HG03025 (cell line): ENCODE results near the gene GALNS.
"Not testable (repeated sequence)": the region's sequence is repeated elsewhere in the genome, so short reads cannot be mapped to it uniquely, and the experiment has no call there.

Experiments used
- ATAC-seq: cut with Tn5 transposase; IDR thresholded peaks from one replicate; pipeline ENCODE4 v1.9.1; 2021; ENCODE audit warnings: mild to moderate bottlenecking, moderate library complexity; ENCODE audit not compliant: unreplicated experiment, low FRiP score

The GALNS gene

GRCh38 chr16:88889702-88890352 lies 33.1 kb upstream of the GALNS start:
- ATAC-seq = not testable (repeated sequence)

GRCh38 chr16:88888461-88889387 lies 32.0 kb upstream of the GALNS start:
- no peak for ATAC-seq

- ATAC-seq = no peak
Observed at GRCh38 chr16:88888057-88888456, 31.3 kb upstream of the GALNS start.

GRCh38 chr16:88886845-88887521 lies 30.2 kb upstream of the GALNS start:
- no peak for ATAC-seq

- no peak for ATAC-seq
Observed at GRCh38 chr16:88886420-88886844, 29.7 kb upstream of the GALNS start.

GRCh38 chr16:88885693-88886280 lies 29.0 kb upstream of the GALNS start:
- no peak for ATAC-seq

GRCh38 chr16:88884569-88885271 lies 28.0 kb upstream of the GALNS start:
- no peak for ATAC-seq

GRCh38 chr16:88883946-88884345 lies 27.2 kb upstream of the GALNS start:
- ATAC-seq = no peak

GRCh38 chr16:88883117-88883895 lies 26.6 kb upstream of the GALNS start:
- no peak for ATAC-seq

GRCh38 chr16:88882358-88883030 lies 25.7 kb upstream of the GALNS start:
- ATAC-seq = no peak

GRCh38 chr16:88881675-88882357 lies 25.1 kb upstream of the GALNS start:
- ATAC-seq = no peak

GRCh38 chr16:88881007-88881615 lies 24.4 kb upstream of the GALNS start:
- ATAC-seq = no peak

- no peak for ATAC-seq
Observed at GRCh38 chr16:88880226-88881006, 23.7 kb upstream of the GALNS start.

GRCh38 chr16:88879788-88880055 lies 23.0 kb upstream of the GALNS start:
- no peak for ATAC-seq

- ATAC-seq = no peak
Observed at GRCh38 chr16:88878967-88879787, 22.4 kb upstream of the GALNS start.

GRCh38 chr16:88878356-88878755 lies 21.6 kb upstream of the GALNS start:
- ATAC-seq = no peak
